GM20000 (cell line): ENCODE results near the gene XPO1.
A peak's percentile ranks its signal among the peaks of the same experiment; 100 is the strongest.
"Not testable (repeated sequence)": the region's sequence is repeated elsewhere in the genome, so short reads cannot be mapped to it uniquely, and the experiment has no call there.

Source experiments
- DNase-seq: peaks from one replicate; pipeline ENCODE4 v3.0.0; 2012; ENCODE audit warnings: low spot score
- TF ChIP-seq, protein P1 (sequence below): IDR thresholded peaks from 2 replicates; pipeline ENCODE4 v1.5.1; 2012; ENCODE audit warnings: mild to moderate bottlenecking, control low read depth; ENCODE audit errors: extremely low read depth, missing control alignments

Gene XPO1

GRCh38 chr2:61470965-61471904 lies 66.9 kb downstream of the XPO1 start, which contains the start of gene USP34:
Gene USP34, minus strand, starts transcription at chr2:61471087. Its CDS starts 395 bp downstream, at chr2:61470692.
- TF ChIP-seq, protein P1, sequence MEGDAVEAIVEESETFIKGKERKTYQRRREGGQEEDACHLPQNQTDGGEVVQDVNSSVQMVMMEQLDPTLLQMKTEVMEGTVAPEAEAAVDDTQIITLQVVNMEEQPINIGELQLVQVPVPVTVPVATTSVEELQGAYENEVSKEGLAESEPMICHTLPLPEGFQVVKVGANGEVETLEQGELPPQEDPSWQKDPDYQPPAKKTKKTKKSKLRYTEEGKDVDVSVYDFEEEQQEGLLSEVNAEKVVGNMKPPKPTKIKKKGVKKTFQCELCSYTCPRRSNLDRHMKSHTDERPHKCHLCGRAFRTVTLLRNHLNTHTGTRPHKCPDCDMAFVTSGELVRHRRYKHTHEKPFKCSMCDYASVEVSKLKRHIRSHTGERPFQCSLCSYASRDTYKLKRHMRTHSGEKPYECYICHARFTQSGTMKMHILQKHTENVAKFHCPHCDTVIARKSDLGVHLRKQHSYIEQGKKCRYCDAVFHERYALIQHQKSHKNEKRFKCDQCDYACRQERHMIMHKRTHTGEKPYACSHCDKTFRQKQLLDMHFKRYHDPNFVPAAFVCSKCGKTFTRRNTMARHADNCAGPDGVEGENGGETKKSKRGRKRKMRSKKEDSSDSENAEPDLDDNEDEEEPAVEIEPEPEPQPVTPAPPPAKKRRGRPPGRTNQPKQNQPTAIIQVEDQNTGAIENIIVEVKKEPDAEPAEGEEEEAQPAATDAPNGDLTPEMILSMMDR: no peak
- DNase-seq: peak; percentile 96

GRCh38 chr2:61470122-61470951 lies 67.8 kb downstream of the XPO1 start:
- TF ChIP-seq, protein P1: no peak
- peak; percentile 92 for DNase-seq

DNA sequence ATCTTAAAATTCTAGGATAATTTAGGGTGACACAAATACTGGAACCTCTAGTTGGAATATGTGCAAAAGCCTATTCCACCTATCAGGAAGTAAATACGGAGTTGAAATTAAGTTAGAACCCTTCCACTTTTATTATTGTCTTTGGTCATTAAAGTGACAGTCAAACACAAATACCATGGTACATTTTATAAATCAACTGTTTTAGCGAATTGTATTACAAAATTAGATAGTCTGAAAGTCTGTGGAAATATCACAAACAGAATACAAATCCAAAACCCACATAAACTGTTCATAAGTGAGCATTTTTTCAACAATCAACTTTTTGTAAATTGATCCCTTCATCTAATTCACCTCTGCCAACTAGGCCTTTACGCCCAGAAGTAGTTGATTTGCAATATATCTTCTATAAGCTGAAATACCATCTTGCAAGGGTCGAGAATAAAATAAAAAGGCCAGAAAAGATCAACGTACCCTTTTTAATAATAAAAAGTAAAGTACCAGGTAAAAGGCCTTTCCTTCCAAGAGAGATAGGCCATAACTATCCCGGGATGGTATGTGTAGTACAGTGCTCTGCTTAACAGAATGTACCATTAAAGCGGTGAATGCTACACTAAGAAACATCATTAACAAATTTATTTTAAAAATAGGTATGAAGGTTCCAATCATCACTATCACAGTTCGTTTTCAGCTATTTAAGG lies 68.6 kb downstream of the XPO1 start:
- TF ChIP-seq, protein P1: no peak
- no peak for DNase-seq

GRCh38 chr2:61468231-61468630 lies 69.9 kb downstream of the XPO1 start:
- DNase-seq: not testable (repeated sequence)

GRCh38 chr2:61465045-61465444 lies 73.1 kb downstream of the XPO1 start:
- no peak for DNase-seq
- TF ChIP-seq, protein P1: no peak

GRCh38 chr2:61463769-61464475 lies 74.2 kb downstream of the XPO1 start:
- TF ChIP-seq, protein P1: no peak
- no peak for DNase-seq

GRCh38 chr2:61461404-61461803 lies 76.8 kb downstream of the XPO1 start:
- DNase-seq: no peak
- TF ChIP-seq, protein P1: no peak
